Tibial nerve (tissue), 3 donors: ENCODE data around the gene PDZD2.

ENCODE experiments used
- CTCF ChIP-seq, 5 experiments: fragments of 200-600 bp in 3 of 5; fragments of 450-650 bp in 2 of 5; sonication (generic) in 3 of 5; IDR thresholded peaks; one replicate each; pipeline ENCODE4 v1.5.1; 2016 to 2019; ENCODE audit warnings: antibody characterized with exemption in 5 of 5, mild to moderate bottlenecking in 3 of 5, moderate library complexity in 2 of 5
- POLR2A ChIP-seq, 2 donors: fragments of 450-650 bp; IDR thresholded peaks; one replicate each; pipeline ENCODE4 v1.6.1; 2017; ENCODE audit warnings: antibody characterized with exemption in 2 of 2, mild to moderate bottlenecking in 2 of 2, moderate library complexity in 2 of 2

- TF ChIP-seq CTCF (IDR thresholded peaks at IDR 0.05) (no peak), POLR2A (IDR thresholded peaks at IDR 0.05) (no peak)
These were observed 172.3 kb downstream of the PDZD2 start for GRCh38 chr5:31811210-31811609.
